Measurements from ENCODE around the gene IPO5.

- TF ChIP-seq CTCF (IDR thresholded peaks at IDR 0.05) = no peak
- no peak for TF ChIP-seq POLR2A (IDR thresholded peaks at IDR 0.05)
These were observed 65.7 kb downstream of the IPO5 start for GRCh38 chr13:98019186-98019585.
